Liver (tissue), 9 donors: ENCODE results near the gene THSD7B. TPM values are rescaled to one million over a fixed set of nuclear protein-coding genes. Genes with fewer than 3 reads are reported as not detected.

Experiments
- DNase-seq: peaks from one replicate; pipeline ENCODE4 v3.0.0-alpha.2; 2017; ENCODE audit warnings: low spot score
- H3K27ac ChIP-seq, 2 donors: one replicate each; pipeline ENCODE4 v1.7.0; 2013; ENCODE audit warnings: inconsistent platforms in 2 of 2, low read length in 2 of 2, control low read depth in 1 of 2, low read depth in 1 of 2, mild to moderate bottlenecking in 1 of 2
- H3K27me3 ChIP-seq, 4 donors: one replicate each; pipeline versions ENCODE4 v1.6.1 to v1.7.0; 2013; ENCODE audit warnings: low read length in 3 of 4, inconsistent platforms in 1 of 4, mild to moderate bottlenecking in 1 of 4, moderate library complexity in 1 of 4; ENCODE audit not compliant: control insufficient read depth in 4 of 4, insufficient read depth in 4 of 4
- H3K36me3 ChIP-seq, 4 donors: one replicate each; pipeline versions ENCODE4 v1.6.1 to v1.7.0; 2013; ENCODE audit warnings: low read length in 3 of 4, mild to moderate bottlenecking in 3 of 4, low read depth in 1 of 4, moderate library complexity in 1 of 4; ENCODE audit not compliant: control insufficient read depth in 4 of 4, insufficient read depth in 3 of 4
- H3K4me1 ChIP-seq, 4 donors: one replicate each; pipeline versions ENCODE4 v1.6.1 to v1.7.0; 2013; ENCODE audit warnings: low read length in 3 of 4, mild to moderate bottlenecking in 3 of 4, moderate library complexity in 1 of 4; ENCODE audit not compliant: control insufficient read depth in 4 of 4, insufficient read depth in 4 of 4
- H3K4me3 ChIP-seq, 3 donors: one replicate each; pipeline versions ENCODE4 v1.6.1 to v1.7.0; 2013; ENCODE audit warnings: low read length in 3 of 3, control low read depth in 1 of 3, low read depth in 1 of 3, mild to moderate bottlenecking in 1 of 3
- H3K9ac ChIP-seq, 2 donors: one replicate each; pipeline ENCODE4 v1.7.0; 2013; ENCODE audit warnings: low read length in 2 of 2, mild to moderate bottlenecking in 2 of 2, moderate library complexity in 2 of 2, control low read depth in 1 of 2, low read depth in 1 of 2
- H3K9me3 ChIP-seq, 4 donors: one replicate each; pipeline versions ENCODE4 v1.6.1 to v1.7.0; 2013; ENCODE audit warnings: low read length in 3 of 4; ENCODE audit not compliant: control insufficient read depth in 4 of 4
- CTCF ChIP-seq: fragments of 150-350 bp; IDR thresholded peaks from 2 replicates; pipeline ENCODE4 v1.5.1; 2017; ENCODE audit warnings: improper control_type of control experiment, low read depth, low read length; ENCODE audit not compliant: missing input control
- EGR1 ChIP-seq, 2 donors: IDR thresholded peaks; 2 replicates each; pipeline ENCODE4 v1.6.1; 2016 to 2018; ENCODE audit warnings: antibody characterized with exemption in 2 of 2, low read depth in 2 of 2
- FOXA1 ChIP-seq: IDR thresholded peaks from 2 replicates; pipeline ENCODE4 v1.6.1; 2016; ENCODE audit warnings: antibody characterized with exemption
- FOXA2 ChIP-seq: IDR thresholded peaks from 2 replicates; pipeline ENCODE4 v1.6.1; 2016; ENCODE audit warnings: antibody characterized with exemption
- GABPA ChIP-seq, 2 donors: IDR thresholded peaks in 1 of 2; conservative IDR thresholded peaks in 1 of 2; 2 replicates each; pipeline ENCODE4 v1.6.1; 2016; ENCODE audit warnings: antibody characterized with exemption in 2 of 2, mild to moderate bottlenecking in 1 of 2, moderate library complexity in 1 of 2
- HNF4G ChIP-seq: IDR thresholded peaks from 2 replicates; pipeline ENCODE4 v1.6.1; 2016; ENCODE audit warnings: antibody characterized with exemption
- JUND ChIP-seq, 2 donors: IDR thresholded peaks; 2 replicates each; pipeline ENCODE4 v1.6.1; 2016; ENCODE audit warnings: antibody characterized with exemption in 2 of 2
- NR2F2 ChIP-seq: IDR thresholded peaks from 2 replicates; pipeline ENCODE4 v1.6.1; 2016; ENCODE audit warnings: antibody characterized with exemption
- RAD21 ChIP-seq, 2 donors: IDR thresholded peaks; 2 replicates each; pipeline ENCODE4 v1.6.1; 2016; ENCODE audit warnings: antibody characterized with exemption in 2 of 2, mild to moderate bottlenecking in 2 of 2
- RXRA ChIP-seq, 2 donors: IDR thresholded peaks; 2 replicates each; pipeline ENCODE4 v1.6.1; 2017 to 2018; ENCODE audit warnings: antibody characterized with exemption in 2 of 2, mild to moderate bottlenecking in 1 of 2
- TAF1 ChIP-seq: conservative IDR thresholded peaks from 2 replicates; pipeline ENCODE4 v1.6.1; 2016; ENCODE audit warnings: antibody characterized with exemption, mild to moderate bottlenecking
- YY1 ChIP-seq: IDR thresholded peaks from 2 replicates; pipeline ENCODE4 v1.6.1; 2016; ENCODE audit warnings: antibody characterized with exemption, mild to moderate bottlenecking
- ZBTB33 ChIP-seq: IDR thresholded peaks from 2 replicates; pipeline ENCODE4 v1.6.1; 2016; ENCODE audit warnings: antibody characterized with exemption
- WGBS: extraction: QIAGEN DNeasy Blood & Tissue Kit; methylation state at CpG from one replicate; pipeline ENCODE4 v1.1.7; 2013; 5-methylcytosine and 5-hydroxymethylcytosine counted together
- polyA plus RNA-seq, 2 donors: library from polyadenylated mRNA; stranded (reverse) in 1 of 2; unstranded in 1 of 2; fragments of 200-250 nt in 1 of 2; fragments of >200 nt in 1 of 2; fragmentation: Nextera tagmentation in 1 of 2; extraction: Ambion mirVana in 1 of 2; gene quantifications; one replicate each; pipeline versions ENCODE4 v1.2.1 to v1.2.3, GENCODE V29; 2013 to 2015
- total RNA-seq, 2 donors: library from RNA; depleted of rRNA; stranded (reverse); fragments of >200 nt; gene quantifications; one replicate each; pipeline ENCODE4 v1.2.3, GENCODE V29; 2014
- TF ChIP-seq, protein P1 (sequence below): IDR thresholded peaks from 2 replicates; pipeline ENCODE4 v1.6.1; 2016; ENCODE audit warnings: antibody characterized with exemption
- TF ChIP-seq, protein P2 (sequence below): IDR thresholded peaks from 2 replicates; pipeline ENCODE4 v1.6.1; 2016; ENCODE audit warnings: antibody characterized with exemption, mild to moderate bottlenecking
- TF ChIP-seq, protein P3 (sequence below): IDR thresholded peaks from 2 replicates; pipeline ENCODE4 v1.6.1; 2016; ENCODE audit warnings: antibody characterized with exemption
- donor health status: healthy.
- donor health status: healthy.
- donor health status: healthy.
- donor health status: healthy.
- donor health status: healthy.

The THSD7B gene
- total and polyA plus RNA-seq, 4 donors = 0.01 to 0.75 (median 0.42) TPM; not detected in 1

GRCh38 chr2:137039482-137040152 is 274.3 kb downstream of the THSD7B start:
- Histone ChIP-seq H3K36me3 (no peaks in the 10 kb centered on the region), H3K9me3 (no peaks in the 10 kb centered on the region), H3K27ac (no peak overlapping the region), H3K9ac (no peak overlapping the region), H3K27me3 (no peaks in the 10 kb centered on the region), H3K4me3 (no peak overlapping the region), H3K4me1 (no peaks in the 10 kb centered on the region)
- WGBS = 55% methylated on average over 2 of the region's 2 CpGs
- DNase-seq = no peak
- TF ChIP-seq TAF1 (no peak), GABPA (IDR thresholded peaks at IDR 0.05 in 1 of 2, conservative IDR thresholded peaks at IDR 0.05 in 1 of 2) (no peak), NR2F2 (no peak), FOXA2 (no peak), EGR1 (IDR thresholded peaks at IDR 0.05; ENCODE audit: low read depth in 2 of 2) (no peak), YY1 (no peak), RXRA (IDR thresholded peaks at IDR 0.05) (no peak), HNF4G (no peak), ZBTB33 (no peak), JUND (IDR thresholded peaks at IDR 0.05) (no peak), RAD21 (IDR thresholded peaks at IDR 0.05) (no peak), CTCF (no peak), FOXA1 (no peak)
- TF ChIP-seq, protein P1, sequence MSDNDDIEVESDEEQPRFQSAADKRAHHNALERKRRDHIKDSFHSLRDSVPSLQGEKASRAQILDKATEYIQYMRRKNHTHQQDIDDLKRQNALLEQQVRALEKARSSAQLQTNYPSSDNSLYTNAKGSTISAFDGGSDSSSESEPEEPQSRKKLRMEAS = no peak
- TF ChIP-seq, protein P2, sequence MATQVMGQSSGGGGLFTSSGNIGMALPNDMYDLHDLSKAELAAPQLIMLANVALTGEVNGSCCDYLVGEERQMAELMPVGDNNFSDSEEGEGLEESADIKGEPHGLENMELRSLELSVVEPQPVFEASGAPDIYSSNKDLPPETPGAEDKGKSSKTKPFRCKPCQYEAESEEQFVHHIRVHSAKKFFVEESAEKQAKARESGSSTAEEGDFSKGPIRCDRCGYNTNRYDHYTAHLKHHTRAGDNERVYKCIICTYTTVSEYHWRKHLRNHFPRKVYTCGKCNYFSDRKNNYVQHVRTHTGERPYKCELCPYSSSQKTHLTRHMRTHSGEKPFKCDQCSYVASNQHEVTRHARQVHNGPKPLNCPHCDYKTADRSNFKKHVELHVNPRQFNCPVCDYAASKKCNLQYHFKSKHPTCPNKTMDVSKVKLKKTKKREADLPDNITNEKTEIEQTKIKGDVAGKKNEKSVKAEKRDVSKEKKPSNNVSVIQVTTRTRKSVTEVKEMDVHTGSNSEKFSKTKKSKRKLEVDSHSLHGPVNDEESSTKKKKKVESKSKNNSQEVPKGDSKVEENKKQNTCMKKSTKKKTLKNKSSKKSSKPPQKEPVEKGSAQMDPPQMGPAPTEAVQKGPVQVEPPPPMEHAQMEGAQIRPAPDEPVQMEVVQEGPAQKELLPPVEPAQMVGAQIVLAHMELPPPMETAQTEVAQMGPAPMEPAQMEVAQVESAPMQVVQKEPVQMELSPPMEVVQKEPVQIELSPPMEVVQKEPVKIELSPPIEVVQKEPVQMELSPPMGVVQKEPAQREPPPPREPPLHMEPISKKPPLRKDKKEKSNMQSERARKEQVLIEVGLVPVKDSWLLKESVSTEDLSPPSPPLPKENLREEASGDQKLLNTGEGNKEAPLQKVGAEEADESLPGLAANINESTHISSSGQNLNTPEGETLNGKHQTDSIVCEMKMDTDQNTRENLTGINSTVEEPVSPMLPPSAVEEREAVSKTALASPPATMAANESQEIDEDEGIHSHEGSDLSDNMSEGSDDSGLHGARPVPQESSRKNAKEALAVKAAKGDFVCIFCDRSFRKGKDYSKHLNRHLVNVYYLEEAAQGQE = no peak
- TF ChIP-seq, protein P3, sequence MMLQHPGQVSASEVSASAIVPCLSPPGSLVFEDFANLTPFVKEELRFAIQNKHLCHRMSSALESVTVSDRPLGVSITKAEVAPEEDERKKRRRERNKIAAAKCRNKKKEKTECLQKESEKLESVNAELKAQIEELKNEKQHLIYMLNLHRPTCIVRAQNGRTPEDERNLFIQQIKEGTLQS = no peak
